Stimulated activated naive CD8-positive, alpha-beta T cell treated with anti-CD3 and anti-CD28 coated beads, Interleukin-15, amount 100 ng/mL, for 72 hours (primary cell): Measurements from ENCODE around the gene RNF167.

ENCODE experiments used
- ATAC-seq: fragments of 150-1000 bp; cut with Tn5 transposase; 2 replicates; pipeline ENCODE4 v1.10.0; 2021; ENCODE audit warnings: mild to moderate bottlenecking, moderate library complexity
- DNase-seq, 2 donors: peaks; one replicate each; pipeline ENCODE4 v3.0.0; 2021 to 2022
- H3K27ac Mint-ChIP-seq, 2 donors: one replicate each; pipeline ENCODE4 v1.8.0; 2022; ENCODE audit warnings: mild to moderate bottlenecking in 2 of 2, mixed read lengths in 2 of 2, moderate library complexity in 2 of 2
- H3K27me3 Mint-ChIP-seq: one replicate; pipeline ENCODE4 v1.8.0; 2022; ENCODE audit warnings: mixed read lengths
- H3K4me1 Mint-ChIP-seq: one replicate; pipeline ENCODE4 v1.8.0; 2022; ENCODE audit warnings: mild to moderate bottlenecking, mixed read lengths
- H3K4me3 Mint-ChIP-seq, 2 donors: one replicate each; pipeline ENCODE4 v1.8.0; 2022; ENCODE audit warnings: mild to moderate bottlenecking in 2 of 2, mixed read lengths in 2 of 2, moderate library complexity in 1 of 2
- H3K9me3 Mint-ChIP-seq, 2 donors: one replicate each; pipeline ENCODE4 v1.8.0; 2022; ENCODE audit warnings: mixed read lengths in 2 of 2

RNF167 gene

DNA sequence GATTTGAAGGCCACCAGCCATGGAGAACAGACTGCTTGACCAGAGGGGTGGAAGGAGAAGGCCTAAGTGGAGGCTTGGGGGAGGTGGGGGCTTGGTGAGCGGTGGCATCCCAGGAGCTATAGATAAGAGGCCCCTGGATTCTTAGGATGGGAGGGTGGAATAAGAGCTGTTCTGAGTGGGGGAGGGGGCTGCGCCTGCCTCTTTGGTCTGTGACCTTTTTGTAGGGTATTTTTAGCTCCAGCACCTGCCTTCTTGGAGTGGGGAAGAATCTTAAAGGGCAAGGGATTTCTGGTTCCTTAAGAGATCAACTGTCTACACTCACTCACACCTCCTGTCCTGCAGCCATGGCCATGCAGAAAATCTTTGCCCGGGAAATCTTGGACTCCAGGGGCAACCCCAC, 11.4 kb downstream of the RNF167 start:
- peaks cover 29% of the 10 kb centered on the region for H3K4me1 Mint-ChIP-seq
- H3K27ac Mint-ChIP-seq: no peak overlapping the region
- ATAC-seq: no peak
- H3K9me3 Mint-ChIP-seq: no peaks in the 10 kb centered on the region
- H3K27me3 Mint-ChIP-seq: no peaks in the 10 kb centered on the region
- DNase-seq: no peak
- peak overlapping the region; percentile 93 to 94 for H3K4me3 Mint-ChIP-seq

DNA sequence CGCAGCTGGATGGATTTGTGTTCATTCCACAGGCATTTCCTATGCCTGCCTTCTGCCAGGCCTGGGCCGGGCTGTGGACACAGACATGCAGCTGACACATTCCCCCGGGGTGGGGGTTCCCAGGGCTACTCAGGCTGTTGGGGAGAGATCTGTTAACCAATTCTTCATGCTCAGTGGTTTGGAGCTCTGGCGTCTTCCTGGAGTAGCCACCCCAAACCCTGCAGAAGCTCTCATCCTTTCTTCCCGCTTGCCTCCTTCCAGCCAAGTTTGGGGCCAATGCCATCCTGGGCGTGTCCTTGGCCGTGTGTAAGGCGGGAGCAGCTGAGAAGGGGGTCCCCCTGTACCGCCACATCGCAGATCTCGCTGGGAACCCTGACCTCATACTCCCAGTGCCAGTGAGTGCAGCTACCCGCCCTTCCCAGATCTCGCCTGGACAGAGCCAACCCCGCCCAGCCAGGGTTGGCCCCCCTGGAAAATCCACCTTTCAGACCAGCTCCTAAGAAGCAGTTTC, 13.4 kb downstream of the RNF167 start:
- H3K27ac Mint-ChIP-seq: no peak overlapping the region

DNA sequence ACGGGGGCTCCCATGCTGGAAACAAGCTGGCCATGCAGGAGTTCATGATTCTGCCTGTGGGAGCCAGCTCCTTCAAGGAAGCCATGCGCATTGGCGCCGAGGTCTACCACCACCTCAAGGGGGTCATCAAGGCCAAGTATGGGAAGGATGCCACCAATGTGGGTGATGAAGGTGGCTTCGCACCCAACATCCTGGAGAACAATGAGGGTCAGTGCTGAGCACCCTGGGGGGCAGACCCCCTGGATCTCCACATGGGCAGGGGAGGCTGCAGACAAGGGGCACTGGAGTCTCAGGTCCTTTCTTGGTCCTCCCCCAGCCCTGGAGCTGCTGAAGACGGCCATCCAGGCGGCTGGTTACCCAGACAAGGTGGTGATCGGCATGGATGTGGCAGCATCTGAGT, 15.0 kb downstream of the RNF167 start:
- DNase-seq (no peak), ATAC-seq (no peak)
- H3K27ac Mint-ChIP-seq: no peak overlapping the region
- H3K27me3 Mint-ChIP-seq: no peaks in the 10 kb centered on the region
- H3K4me3 Mint-ChIP-seq: no peak overlapping the region
- H3K9me3 Mint-ChIP-seq: no peaks in the 10 kb centered on the region
- peaks cover 32% of the 10 kb centered on the region for H3K4me1 Mint-ChIP-seq

More for the DNA sequence above, 13.4 kb downstream of the RNF167 start:
- Mint-ChIP-seq H3K9me3 (no peaks in the 10 kb centered on the region), H3K4me1 (peaks cover 33% of the 10 kb centered on the region), H3K4me3 (no peak overlapping the region), H3K27me3 (no peaks in the 10 kb centered on the region)
- DNase-seq: no peak
- ATAC-seq: no peak

DNA sequence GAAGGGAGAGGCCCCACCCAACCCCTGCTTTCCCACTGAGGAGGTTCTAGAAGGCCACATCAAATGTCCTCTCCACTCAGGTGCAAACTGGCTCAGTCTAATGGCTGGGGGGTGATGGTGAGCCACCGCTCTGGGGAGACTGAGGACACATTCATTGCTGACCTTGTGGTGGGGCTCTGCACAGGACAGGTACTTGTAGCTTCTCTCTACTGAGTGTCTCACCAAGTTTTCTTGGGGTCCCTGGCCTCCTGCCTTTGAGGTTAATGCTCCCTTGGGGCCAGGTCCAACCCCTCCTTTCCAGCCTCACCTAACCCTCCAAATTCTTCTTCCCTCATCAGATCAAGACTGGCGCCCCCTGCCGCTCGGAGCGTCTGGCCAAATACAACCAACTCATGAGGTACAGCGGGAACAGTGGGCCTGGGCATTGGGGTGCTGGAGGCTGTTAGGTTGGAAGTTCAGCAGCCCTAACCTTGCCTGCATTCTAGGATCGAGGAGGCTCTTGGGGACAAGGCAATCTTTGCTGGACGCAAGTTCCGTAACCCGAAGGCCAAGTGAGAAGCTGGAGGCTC, 16.5 kb downstream of the RNF167 start:
- no peak overlapping the region for H3K27ac Mint-ChIP-seq
- H3K9me3 Mint-ChIP-seq: no peaks in the 10 kb centered on the region
- no peak overlapping the region for H3K4me3 Mint-ChIP-seq
- peak; percentile 41 for ATAC-seq
- H3K4me1 Mint-ChIP-seq: peaks cover 17% of the 10 kb centered on the region
- peak in 1 of 2 donors; percentile 29 for DNase-seq
- H3K27me3 Mint-ChIP-seq: no peaks in the 10 kb centered on the region

DNA sequence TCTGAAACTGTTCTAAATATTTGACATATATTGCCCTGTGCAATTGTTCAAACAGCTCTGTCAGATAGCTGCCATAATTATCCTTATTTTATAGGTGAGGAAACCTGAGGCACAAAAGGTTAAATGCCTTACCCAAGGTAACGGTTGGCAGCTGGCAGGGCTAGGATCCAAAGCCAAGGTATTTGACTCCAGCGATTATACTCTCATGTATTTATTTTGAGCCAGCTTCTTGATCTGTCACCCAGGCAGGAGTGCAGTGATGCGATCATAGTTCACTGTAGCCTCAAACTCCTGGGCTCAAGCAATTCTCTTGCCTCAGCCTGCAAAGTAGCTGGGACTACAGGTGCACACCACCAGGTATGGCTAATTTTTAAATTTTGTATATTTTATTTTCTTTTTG, 18.0 kb downstream of the RNF167 start:
- Mint-ChIP-seq H3K4me1 (peaks cover 12% of the 10 kb centered on the region), H3K9me3 (no peaks in the 10 kb centered on the region), H3K4me3 (no peak overlapping the region), H3K27ac (no peak overlapping the region), H3K27me3 (no peaks in the 10 kb centered on the region)
- DNase-seq (no peak), ATAC-seq (no peak)

DNA sequence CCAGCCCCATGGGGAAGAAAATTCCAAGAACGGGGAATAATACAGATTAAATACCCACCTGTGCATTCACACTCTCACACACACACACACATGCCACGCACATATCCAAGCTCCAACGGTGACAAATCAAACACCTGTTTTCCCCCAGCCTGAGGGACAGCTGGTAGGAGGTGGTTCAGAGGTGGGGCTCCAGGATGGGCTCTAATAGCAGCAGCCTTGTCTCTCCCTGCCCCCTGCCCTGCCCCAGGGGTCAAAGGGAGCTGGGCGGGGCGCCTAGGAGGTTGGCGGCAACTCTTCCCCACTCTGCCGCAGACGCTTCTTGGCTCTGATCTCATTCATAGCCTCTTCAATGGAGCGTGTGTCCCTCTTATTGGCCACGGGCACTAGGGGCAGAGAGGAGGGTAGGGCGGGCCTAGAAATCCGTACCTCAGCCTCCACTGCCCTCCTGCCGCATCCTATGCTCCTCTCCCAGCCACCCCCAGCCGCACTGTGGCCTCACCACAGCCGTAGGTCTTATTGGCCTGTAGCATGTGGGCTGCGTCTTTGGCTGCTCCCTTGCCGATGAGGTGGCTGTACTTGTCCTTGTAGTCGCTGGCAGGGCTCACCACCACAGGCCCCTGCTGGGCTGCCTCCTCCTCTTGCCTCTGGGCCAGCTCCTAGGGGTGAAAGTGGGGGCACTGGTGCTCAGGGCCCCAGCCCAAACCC, 19.3 kb downstream of the RNF167 start:
- Mint-ChIP-seq H3K9me3 (no peaks in the 10 kb centered on the region), H3K4me3 (no peak overlapping the region), H3K27me3 (no peaks in the 10 kb centered on the region), H3K4me1 (peaks cover 12% of the 10 kb centered on the region), H3K27ac (peak overlapping the region in 1 of 2 donors; percentile 65)
- DNase-seq: no peak
- peak; percentile 19 for ATAC-seq

DNA sequence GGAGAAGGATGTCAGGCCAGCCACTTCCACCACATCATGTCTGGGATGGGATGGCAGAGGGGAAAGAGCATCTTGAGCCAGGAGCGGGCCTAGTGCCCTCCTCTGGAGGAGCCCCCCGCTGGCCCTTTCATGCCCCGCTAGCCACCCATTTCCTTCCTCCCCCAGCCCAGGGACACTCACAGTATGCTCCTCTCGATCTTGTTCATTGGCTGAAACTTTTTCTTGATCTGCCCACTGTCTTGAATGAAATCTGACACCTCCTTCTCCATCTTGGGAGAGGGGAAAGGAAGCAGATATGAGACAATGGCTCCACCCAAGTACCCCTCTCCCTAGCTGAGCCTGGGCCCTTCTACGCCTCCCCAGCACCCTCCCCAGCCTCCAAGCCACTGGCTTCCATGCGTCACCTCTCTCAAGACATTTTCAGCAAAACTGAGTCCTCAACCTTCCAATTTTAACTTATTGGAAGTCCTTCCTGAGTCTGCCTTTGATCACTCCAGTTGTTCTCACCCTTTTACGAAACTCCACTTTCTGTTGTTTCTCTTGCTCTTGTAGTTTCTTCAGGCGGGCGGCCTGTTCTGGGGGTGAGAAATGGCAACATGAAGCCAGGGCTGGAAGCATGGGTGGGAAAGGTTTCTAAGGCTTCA, 20.3 kb downstream of the RNF167 start:
- no peak for DNase-seq
- no peak for ATAC-seq
- Mint-ChIP-seq H3K27ac (peak overlapping the region in 1 of 2 donors; percentile 66), H3K27me3 (no peaks in the 10 kb centered on the region), H3K9me3 (peaks cover 0 to 5% of the 10 kb centered on the region in 2 donors), H3K4me1 (peaks cover 17% of the 10 kb centered on the region), H3K4me3 (no peak overlapping the region)

DNA sequence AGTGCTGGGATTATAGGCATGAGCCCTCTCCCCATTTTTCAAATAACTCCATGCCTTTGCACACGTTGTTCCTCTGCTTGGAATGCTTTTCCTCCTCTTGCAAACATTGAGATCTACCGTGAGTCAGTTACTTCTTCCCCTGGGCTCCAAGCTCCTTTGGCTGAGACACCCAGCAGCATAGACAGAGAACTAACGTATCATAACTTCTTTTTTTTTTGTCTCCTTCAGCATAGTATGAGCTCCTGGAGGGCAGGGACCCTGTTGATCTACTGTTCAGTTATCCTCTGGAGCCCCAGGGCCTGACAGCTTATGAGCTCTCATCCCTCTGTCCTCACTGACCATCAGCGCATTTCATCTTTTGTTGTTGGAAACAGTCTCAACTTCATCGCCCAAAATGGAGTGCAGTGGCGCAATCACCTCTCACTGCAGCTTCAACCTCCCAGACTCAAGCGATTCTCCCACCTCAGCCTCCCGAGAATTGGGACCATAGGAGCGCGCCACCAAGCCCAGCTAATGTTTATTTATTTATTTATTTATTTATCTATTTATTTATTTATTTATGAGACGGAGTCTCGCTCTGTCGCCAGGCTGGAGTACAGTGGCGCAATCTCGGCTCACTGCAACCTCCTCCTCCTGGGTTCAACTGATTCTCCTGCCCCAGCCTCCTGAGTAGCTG, 25.4 kb downstream of the RNF167 start:
- Mint-ChIP-seq H3K27me3 (no peaks in the 10 kb centered on the region), H3K9me3 (peaks cover 0 to 7% of the 10 kb centered on the region in 2 donors), H3K4me1 (peaks cover 18% of the 10 kb centered on the region), H3K4me3 (peak overlapping the region in 1 of 2 donors; percentile 36), H3K27ac (peak overlapping the region in 1 of 2 donors; percentile 38)
- no peak for ATAC-seq
- no peak for DNase-seq

DNA sequence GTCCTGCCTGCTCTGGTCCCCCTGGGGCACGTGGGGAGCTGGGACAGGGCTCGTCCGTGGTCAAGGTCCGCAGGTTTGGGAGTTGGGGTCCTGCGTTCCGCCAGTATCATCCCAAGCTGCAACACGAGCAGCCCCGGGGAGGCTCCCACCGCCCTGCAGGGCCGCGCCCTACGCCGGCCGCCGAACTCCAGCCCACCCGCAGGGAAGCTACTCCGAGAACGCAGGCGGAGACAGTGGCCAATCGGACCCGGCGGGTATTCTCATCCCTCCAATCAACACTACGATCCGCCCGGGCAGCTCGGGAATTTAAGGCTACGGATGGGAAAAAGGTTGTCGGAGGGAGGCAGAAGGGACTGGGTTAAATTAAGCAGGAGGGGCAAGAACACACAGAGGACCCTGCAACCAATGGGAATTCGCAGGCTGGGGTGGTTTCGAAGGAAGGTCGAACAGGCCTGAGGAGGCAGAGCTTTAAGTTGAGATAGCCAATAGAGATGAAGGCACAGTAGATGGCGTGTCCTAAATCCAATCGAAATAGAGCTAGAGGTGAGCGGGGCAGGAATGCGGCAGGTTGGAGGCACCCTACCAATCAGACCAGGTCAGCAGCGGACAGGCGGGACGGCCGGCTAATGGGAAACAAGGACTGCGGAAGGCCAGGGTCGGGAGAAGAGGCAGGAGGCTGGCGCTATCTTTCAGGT, 26.9 kb downstream of the RNF167 start:
- ATAC-seq (peak; percentile 75), DNase-seq (peak; percentile 90 to 93)
- no peaks in the 10 kb centered on the region for H3K27me3 Mint-ChIP-seq
- H3K4me1 Mint-ChIP-seq: peaks cover 18% of the 10 kb centered on the region
- peaks cover 0 to 7% of the 10 kb centered on the region in 2 donors for H3K9me3 Mint-ChIP-seq
- no peak overlapping the region for H3K4me3 Mint-ChIP-seq
- H3K27ac Mint-ChIP-seq: peak overlapping the region in 1 of 2 donors; percentile 1

DNA sequence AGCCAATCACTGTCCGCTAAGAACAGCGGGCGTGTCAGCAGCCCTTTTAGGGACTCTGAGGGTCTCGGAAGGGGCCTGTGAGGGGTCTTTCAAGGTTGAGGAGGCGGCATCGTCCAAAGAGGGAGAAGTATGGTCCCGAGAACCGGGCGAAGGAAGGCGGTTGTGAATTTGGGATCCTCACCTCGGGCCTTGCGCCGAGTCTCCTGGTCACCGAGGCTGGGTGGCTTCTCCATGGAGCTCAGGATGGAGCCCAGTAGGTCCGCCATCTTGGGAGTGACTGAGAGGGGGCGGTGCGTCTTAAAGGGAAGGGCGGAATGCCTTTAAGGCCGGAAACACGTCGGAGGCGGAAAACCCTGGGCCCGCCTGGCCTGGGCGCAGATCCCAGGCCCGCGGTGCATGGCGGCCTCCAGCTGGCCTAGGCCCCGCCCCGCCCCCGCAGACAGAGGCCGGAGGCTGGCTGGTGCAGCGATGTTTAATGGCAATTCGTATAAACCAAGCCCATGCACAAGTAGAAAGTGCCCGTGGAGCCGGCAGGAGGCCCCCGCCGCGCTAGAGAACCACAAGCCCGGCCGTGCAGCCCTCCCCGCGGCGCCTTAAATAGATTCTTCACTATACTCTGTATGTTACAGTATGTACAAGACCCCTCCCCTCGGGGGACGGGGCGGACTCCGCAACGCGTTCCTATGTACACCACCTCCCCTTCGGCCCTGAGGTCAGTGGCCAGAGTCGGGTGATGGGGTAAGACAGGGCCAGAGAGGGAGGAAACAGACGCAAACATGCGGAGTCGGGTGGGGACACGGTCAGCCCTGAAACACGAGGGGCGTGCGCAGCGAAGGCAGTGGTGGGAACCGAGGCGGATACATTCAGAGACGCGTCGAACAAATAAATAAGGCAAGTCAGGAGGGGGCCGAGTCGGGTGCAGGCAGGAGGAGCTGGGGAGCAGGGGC, 27.7 kb downstream of the RNF167 start, which contains the start of gene SPAG7:
SPAG7 (minus strand) TSS at position 279 of the 947 bp plus-strand sequence; CDS start at position 266, 13 bp downstream.
- DNase-seq: peak; percentile 95 to 97
- Mint-ChIP-seq H3K27ac (peak within 1 kb of the TSS in 1 of 2 donors; percentile 1), H3K4me1 (peaks cover 18% of the 10 kb centered on the region), H3K27me3 (no peaks in the 10 kb centered on the region), H3K9me3 (peaks cover 0 to 7% of the 10 kb centered on the region in 2 donors), H3K4me3 (no peak within 1 kb of the TSS)
- ATAC-seq: peak; percentile 73

DNA sequence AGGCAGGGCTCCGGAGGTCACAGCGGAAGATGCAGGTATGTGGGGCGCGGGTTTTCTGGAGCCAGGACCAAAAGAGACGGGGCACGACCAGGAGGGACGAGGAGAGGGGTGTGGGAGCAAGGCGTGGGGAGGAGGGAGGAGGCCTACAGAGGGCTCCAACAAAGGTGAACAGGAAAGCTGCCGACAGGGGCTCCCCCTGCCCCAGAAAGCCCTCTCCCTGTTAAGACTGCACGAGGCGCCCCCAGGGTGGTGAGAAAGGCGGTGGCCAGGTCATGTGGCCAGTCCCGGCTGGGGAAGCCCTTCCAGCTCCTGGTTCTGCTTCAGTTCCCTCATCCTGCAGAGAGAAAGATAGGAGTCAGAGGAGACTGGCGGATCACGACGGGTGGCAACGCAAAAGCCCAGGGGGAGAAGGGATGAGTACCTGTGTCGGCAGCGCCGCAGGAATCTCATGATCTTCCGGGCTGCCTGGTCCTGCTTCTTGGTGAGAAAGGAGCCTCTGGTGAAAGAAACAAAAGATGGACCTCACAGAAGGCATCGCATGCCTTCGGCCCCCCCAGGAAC, 28.5 kb downstream of the RNF167 start:
- Mint-ChIP-seq H3K27me3 (no peaks in the 10 kb centered on the region), H3K27ac (no peak overlapping the region), H3K9me3 (peaks cover 0 to 7% of the 10 kb centered on the region in 2 donors), H3K4me1 (peaks cover 20% of the 10 kb centered on the region), H3K4me3 (no peak overlapping the region)
- peak in 1 of 2 donors; percentile 69 for DNase-seq
- ATAC-seq: peak; percentile 4

DNA sequence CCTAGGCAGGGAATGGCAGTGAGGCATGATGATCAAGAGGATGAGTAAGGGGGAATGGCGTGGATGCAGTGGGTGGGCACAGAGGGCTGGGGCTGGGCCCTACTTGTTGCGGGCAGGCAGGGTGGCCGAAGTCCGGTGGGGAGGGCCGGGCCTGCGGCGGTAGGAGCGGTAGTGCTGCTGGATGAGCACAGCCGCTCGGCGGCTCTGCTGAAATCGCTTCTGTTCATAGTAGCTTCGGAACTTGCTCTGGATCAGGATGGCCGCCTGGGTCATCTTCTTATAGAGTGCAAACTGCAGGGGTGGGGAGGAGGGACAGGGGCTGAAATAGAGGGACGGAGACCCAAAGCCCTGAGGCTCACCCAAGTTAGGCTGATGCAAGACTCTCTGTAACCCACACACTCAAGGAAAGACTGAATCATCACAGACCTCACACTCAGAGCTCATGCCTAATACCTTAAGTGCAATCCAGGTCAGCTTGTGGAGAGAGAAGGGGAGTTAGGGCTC, 29.0 kb downstream of the RNF167 start:
- Mint-ChIP-seq H3K4me3 (no peak overlapping the region), H3K27ac (no peak overlapping the region), H3K9me3 (peaks cover 0 to 7% of the 10 kb centered on the region in 2 donors), H3K4me1 (peaks cover 24% of the 10 kb centered on the region), H3K27me3 (no peaks in the 10 kb centered on the region)
- ATAC-seq (peak; percentile 73), DNase-seq (peak; percentile 77 to 84)

DNA sequence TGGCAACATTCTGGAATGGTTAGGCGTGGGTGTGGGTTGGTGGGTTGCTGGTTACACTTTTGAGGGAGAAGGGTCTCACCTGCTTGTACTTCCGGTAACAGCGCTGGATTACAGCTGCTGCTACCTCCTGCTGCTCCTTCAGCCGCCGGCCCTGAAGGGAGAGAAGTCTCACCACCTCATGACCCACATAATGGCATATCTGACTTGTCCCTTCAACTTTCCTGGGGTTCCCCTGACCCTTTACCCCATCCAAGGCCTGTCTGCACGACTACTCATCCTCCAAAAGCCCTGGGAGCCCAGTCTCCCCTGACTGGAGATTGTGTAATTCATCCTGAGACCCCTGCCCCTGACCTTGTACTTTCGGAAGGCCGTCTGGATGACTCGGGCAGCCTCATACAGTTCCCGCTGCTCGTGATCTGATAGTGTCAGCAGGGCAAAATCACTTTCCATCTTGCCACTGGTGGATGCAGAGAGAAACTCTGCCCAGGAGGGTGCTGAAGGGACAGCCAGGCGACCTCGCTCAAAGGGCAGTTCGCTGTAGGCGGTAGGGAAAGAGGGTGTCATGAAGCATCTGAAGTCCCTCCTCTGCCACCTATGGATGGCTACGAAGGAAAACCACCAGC, 29.6 kb downstream of the RNF167 start:
- DNase-seq (peak in 1 of 2 donors; percentile 73), ATAC-seq (peak; percentile 49)
- H3K4me3 Mint-ChIP-seq: no peak overlapping the region
- peaks cover 0 to 7% of the 10 kb centered on the region in 2 donors for H3K9me3 Mint-ChIP-seq
- H3K4me1 Mint-ChIP-seq: peaks cover 24% of the 10 kb centered on the region
- no peak overlapping the region for H3K27ac Mint-ChIP-seq
- no peaks in the 10 kb centered on the region for H3K27me3 Mint-ChIP-seq
